ENCODE results near the gene MRPL40.

Gene MRPL40

GRCh38 chr22:19463491-19464469, 31.4 kb downstream of the MRPL40 start:
- DNase-seq: no peak

- no peak for DNase-seq
Observed at GRCh38 chr22:19464546-19464945, 32.2 kb downstream of the MRPL40 start.

GRCh38 chr22:19464975-19465374, 32.6 kb downstream of the MRPL40 start:
- DNase-seq: no peak

- DNase-seq: peak in 1 of 2 experiments; percentile 74
Observed at GRCh38 chr22:19466126-19466716, 33.9 kb downstream of the MRPL40 start.

- DNase-seq: no peak
Observed at GRCh38 chr22:19466848-19467752, 34.8 kb downstream of the MRPL40 start.

- no peak for DNase-seq
Observed at GRCh38 chr22:19467912-19468311, 35.6 kb downstream of the MRPL40 start.

- DNase-seq: no peak
Observed at GRCh38 chr22:19469421-19469820, 37.1 kb downstream of the MRPL40 start.

GRCh38 chr22:19470010-19470409, 37.7 kb downstream of the MRPL40 start:
- no peak for DNase-seq

- no peak for DNase-seq
Observed at GRCh38 chr22:19471572-19471971, 39.2 kb downstream of the MRPL40 start.

GRCh38 chr22:19472233-19472632, 39.9 kb downstream of the MRPL40 start:
- DNase-seq: no peak

- no peak for DNase-seq
Observed at GRCh38 chr22:19473578-19473977, 41.2 kb downstream of the MRPL40 start.

GRCh38 chr22:19476023-19476422, 43.7 kb downstream of the MRPL40 start:
- DNase-seq: no peak

- peak in 1 of 2 experiments; percentile 12 for DNase-seq
Observed at GRCh38 chr22:19477321-19478044, 45.1 kb downstream of the MRPL40 start.

- DNase-seq: peak in 1 of 2 experiments; percentile 33
Observed at GRCh38 chr22:19478045-19478900, 45.9 kb downstream of the MRPL40 start.

- peak; percentile 85 to 89 for DNase-seq
Observed at GRCh38 chr22:19478901-19479354, 46.6 kb downstream of the MRPL40 start, which contains the start of gene UFD1. TSS of gene UFD1 (minus strand) at chr22:19479193. CDS start at chr22:19479085, 108 bp downstream.

GRCh38 chr22:19479355-19480172, 47.2 kb downstream of the MRPL40 start, which contains the start of gene CDC45:
TSS of gene CDC45 (plus strand) at chr22:19479920. CDS start at chr22:19479969, 49 bp downstream.
- DNase-seq: peak; percentile 94 to 98

- DNase-seq: no peak
Observed at GRCh38 chr22:19480173-19480568, 47.8 kb downstream of the MRPL40 start.

- DNase-seq: no peak
Observed at GRCh38 chr22:19480789-19481188, 48.4 kb downstream of the MRPL40 start.

- no peak for DNase-seq
Observed at GRCh38 chr22:19482297-19482696, 50.0 kb downstream of the MRPL40 start.
